Measurements from ENCODE around the gene IGSF3. TPM values are rescaled to one million over a fixed set of nuclear protein-coding genes. Genes with fewer than 3 reads are reported as not detected.
"Not testable (repeated sequence)": the region's sequence is repeated elsewhere in the genome, so short reads cannot be mapped to it uniquely, and the experiment has no call there.

Gene IGSF3
- total RNA-seq, 2 experiments from 2014 or later, result 0.08 to 0.22 TPM

DNA sequence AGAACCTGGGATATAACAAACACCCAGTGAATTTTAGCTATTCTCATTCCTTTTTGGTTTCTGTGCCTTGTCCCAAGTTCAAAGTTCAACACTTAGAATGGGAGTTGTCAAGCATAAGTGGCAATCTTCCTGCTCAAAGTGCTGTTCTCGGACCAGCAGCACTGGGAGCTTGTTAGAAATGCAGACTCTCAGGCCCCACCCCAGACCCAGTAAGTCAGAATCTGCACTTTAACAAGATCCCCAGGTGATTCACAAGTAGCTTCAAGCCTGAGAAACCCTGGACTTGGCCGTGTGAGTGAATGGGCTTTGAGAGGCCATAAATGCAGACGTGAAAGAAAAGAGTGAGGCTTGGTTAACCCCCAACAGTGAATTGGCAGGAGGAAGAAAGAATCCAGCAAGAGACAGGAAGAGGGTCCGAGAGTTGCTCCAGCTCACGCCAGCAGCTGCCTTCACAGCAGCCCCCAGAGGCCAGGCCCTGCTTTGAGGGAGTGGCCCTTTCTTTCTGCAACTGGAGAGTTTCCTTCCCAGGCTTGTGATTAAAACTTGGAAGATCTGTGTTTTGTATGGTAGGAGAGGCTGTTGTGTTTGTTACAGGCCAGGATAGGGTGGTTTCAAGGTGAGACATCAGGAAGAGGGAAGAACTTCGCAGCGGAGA lies 75.5 kb downstream of the IGSF3 start:
- CTCF ChIA-PET; H3K4me3 ChIP-seq (ENCODE audit: low read length); intact Hi-C loops (cut with DNase I, micrococcal nuclease); H3K36me3 ChIP-seq (ENCODE audit: insufficient read depth, low read length); H3K27ac Mint-ChIP-seq; H3K9me3 Mint-ChIP-seq; DNase-seq; H3K4me3 Mint-ChIP-seq; ATAC-seq (ENCODE audit: poor library complexity); H3K4me1 ChIP-seq (ENCODE audit: insufficient read depth, low read length); H3K9me3 ChIP-seq (ENCODE audit: control insufficient read depth in 1 of 2, insufficient read depth in 1 of 2, low read length in 2 of 2); H3K27ac ChIP-seq (ENCODE audit: low read depth in 1 of 2, low read length in 2 of 2); H3K27me3 ChIP-seq (ENCODE audit: control insufficient read depth in 1 of 2, insufficient read depth in 2 of 2, low read length in 2 of 2); POLR2A ChIA-PET; H3K36me3 Mint-ChIP-seq (ENCODE audit: low read depth); H3K27me3 Mint-ChIP-seq: not testable (repeated sequence)
- peaks cover 11% of the 10 kb centered on the region for H3K4me1 Mint-ChIP-seq (ENCODE audit: low read depth)

DNA sequence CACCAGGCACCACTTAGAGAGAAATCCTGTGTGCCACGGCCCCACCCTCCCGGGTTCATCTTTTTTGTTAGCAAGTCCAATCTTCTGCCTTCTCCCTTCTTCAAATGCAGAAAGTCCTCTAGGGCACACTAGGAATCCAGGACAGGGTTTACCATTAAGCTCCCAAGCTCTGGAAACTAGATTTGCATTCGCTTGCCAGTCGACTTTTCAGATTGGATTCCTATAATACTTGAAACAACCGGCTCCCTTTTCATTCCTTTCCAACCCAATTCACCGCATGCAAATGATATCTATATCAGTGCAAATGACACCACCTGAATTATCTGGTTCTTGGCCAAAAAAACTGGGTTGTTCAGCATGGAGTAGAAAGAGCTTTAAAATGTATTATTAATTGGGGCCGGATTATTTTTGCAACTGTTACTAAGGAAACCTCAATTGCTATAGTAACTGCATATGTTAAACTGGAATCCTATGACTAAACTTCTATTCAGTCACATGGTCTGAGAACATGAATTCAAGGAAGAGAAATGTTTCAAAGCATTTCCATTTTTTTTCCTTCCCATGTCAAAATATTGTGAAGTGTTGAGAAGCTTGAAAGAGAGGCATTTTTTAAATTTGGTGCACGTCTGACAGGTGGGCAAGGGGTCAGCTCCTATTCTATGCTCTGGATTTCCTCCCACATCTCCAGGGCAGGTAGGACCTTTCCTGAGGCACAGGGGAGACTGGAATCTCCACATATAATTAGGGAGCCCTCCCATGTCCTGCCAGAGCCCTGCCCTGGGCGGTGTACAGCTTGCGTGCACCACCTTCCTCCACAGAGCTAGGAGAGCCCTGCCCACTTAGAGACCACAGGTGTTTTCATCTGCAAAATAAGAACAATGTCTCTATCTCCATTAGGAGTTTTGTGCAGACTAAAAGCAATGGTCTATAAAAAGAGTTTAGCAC lies 76.3 kb downstream of the IGSF3 start:
- H3K9me3 Mint-ChIP-seq; POLR2A ChIA-PET; H3K4me1 Mint-ChIP-seq (ENCODE audit: low read depth); H3K4me1 ChIP-seq (ENCODE audit: insufficient read depth, low read length); H3K4me3 Mint-ChIP-seq; H3K36me3 Mint-ChIP-seq (ENCODE audit: low read depth); H3K27ac ChIP-seq (ENCODE audit: low read depth in 1 of 2, low read length in 2 of 2); intact Hi-C loops (cut with DNase I, micrococcal nuclease); DNase-seq; H3K9me3 ChIP-seq (ENCODE audit: control insufficient read depth in 1 of 2, insufficient read depth in 1 of 2, low read length in 2 of 2); H3K27me3 Mint-ChIP-seq; H3K4me3 ChIP-seq (ENCODE audit: low read length); ATAC-seq (ENCODE audit: poor library complexity); H3K27me3 ChIP-seq (ENCODE audit: control insufficient read depth in 1 of 2, insufficient read depth in 2 of 2, low read length in 2 of 2); H3K36me3 ChIP-seq (ENCODE audit: insufficient read depth, low read length); H3K27ac Mint-ChIP-seq; CTCF ChIA-PET: not testable (repeated sequence)

DNA sequence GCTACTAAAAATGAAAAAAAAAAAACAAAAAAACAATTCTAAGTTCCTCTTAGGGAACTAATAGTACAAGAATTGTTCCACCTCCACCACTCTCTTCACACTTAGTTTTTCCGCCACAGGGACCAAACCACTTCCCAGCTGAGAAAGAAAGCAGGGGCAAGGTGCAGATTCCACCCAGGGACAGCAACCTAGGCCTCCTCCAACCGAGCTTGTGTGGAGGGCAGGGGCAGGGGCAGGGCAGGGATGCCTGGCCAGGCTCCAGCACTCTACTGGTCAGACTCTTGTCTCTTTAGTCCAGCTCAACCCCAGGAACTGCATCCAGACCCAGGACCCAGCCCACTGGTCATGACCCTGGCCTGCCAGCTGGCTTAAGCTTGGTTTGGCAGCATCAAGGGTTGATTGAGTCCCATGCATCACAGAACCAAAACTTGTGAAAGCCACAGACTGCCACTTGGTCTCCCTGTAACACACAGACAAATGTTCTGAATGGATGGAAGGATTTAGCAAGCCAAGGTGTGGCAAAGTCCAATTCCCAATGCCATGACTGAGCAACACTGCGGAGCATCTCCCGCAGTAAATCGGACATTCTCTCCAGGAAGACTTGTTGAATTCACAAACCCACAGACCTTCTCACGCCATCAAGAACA lies 77.1 kb downstream of the IGSF3 start:
- DNase-seq; H3K9me3 Mint-ChIP-seq; H3K36me3 ChIP-seq (ENCODE audit: insufficient read depth, low read length); H3K36me3 Mint-ChIP-seq (ENCODE audit: low read depth); intact Hi-C loops (cut with DNase I, micrococcal nuclease); POLR2A ChIA-PET; H3K27ac ChIP-seq (ENCODE audit: low read depth in 1 of 2, low read length in 2 of 2); H3K9me3 ChIP-seq (ENCODE audit: control insufficient read depth in 1 of 2, insufficient read depth in 1 of 2, low read length in 2 of 2); H3K4me1 Mint-ChIP-seq (ENCODE audit: low read depth); H3K4me3 ChIP-seq (ENCODE audit: low read length); H3K27me3 ChIP-seq (ENCODE audit: control insufficient read depth in 1 of 2, insufficient read depth in 2 of 2, low read length in 2 of 2); H3K27ac Mint-ChIP-seq; ATAC-seq (ENCODE audit: poor library complexity); H3K4me1 ChIP-seq (ENCODE audit: insufficient read depth, low read length); H3K27me3 Mint-ChIP-seq; CTCF ChIA-PET; H3K4me3 Mint-ChIP-seq: not testable (repeated sequence)

DNA sequence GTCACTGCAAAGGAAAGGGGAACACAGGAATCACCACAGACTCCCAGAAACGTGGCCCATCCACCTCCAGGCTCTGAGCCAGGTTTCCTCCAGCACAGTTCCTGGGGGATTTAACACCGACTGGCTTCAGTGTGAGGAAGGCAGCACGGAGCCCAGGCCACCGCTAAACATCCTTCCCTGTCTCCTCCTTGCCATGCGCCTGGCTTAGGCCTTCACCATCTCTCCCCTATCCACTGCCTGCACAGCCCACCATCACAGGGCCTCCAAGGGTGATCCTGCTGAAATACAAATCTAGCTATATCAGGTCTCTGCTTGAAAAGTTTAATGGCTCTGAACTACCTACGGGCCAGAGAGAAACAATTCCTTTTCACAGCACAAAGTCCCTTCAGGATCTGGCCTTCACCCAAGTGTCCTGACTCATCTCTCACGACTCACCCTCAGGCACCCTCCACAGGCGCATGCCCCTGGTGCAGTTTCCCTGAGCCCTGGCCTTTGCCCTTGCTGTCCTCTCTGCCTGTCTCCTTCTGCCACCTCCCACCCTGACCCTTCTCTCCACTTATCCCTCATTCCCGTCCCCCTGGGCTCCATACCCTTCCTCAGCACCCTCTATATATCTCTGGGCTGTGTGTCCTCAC lies 78.3 kb downstream of the IGSF3 start:
- H3K9me3 ChIP-seq (ENCODE audit: control insufficient read depth in 1 of 2, insufficient read depth in 1 of 2, low read length in 2 of 2); H3K9me3 Mint-ChIP-seq; H3K36me3 Mint-ChIP-seq (ENCODE audit: low read depth); DNase-seq; H3K27me3 Mint-ChIP-seq; CTCF ChIA-PET; H3K4me1 ChIP-seq (ENCODE audit: insufficient read depth, low read length); H3K4me3 ChIP-seq (ENCODE audit: low read length); H3K36me3 ChIP-seq (ENCODE audit: insufficient read depth, low read length); H3K4me3 Mint-ChIP-seq; POLR2A ChIA-PET; H3K4me1 Mint-ChIP-seq (ENCODE audit: low read depth); ATAC-seq (ENCODE audit: poor library complexity); H3K27ac Mint-ChIP-seq; H3K27ac ChIP-seq (ENCODE audit: low read depth in 1 of 2, low read length in 2 of 2); intact Hi-C loops (cut with DNase I, micrococcal nuclease); H3K27me3 ChIP-seq (ENCODE audit: control insufficient read depth in 1 of 2, insufficient read depth in 2 of 2, low read length in 2 of 2): not testable (repeated sequence)
